Sigmoid colon (tissue), 4 donors: ENCODE results near the gene PACC1.

ENCODE experiments used
- EP300 ChIP-seq, 4 donors: sonication (generic); formaldehyde crosslinking; IDR thresholded peaks; one replicate each; pipeline ENCODE4 v1.6.1; 2017; ENCODE audit warnings: antibody characterized with exemption in 4 of 4
- POLR2A ChIP-seq, 2 donors: fragments of 450-650 bp; IDR thresholded peaks; one replicate each; pipeline ENCODE4 v1.6.1; 2016; ENCODE audit warnings: antibody characterized with exemption in 2 of 2, mild to moderate bottlenecking in 2 of 2, moderate library complexity in 2 of 2
- POLR2AphosphoS5 ChIP-seq, 4 donors: sonication (generic); formaldehyde crosslinking; IDR thresholded peaks; one replicate each; pipeline ENCODE4 v1.6.1; 2017; ENCODE audit warnings: antibody characterized with exemption in 4 of 4
- TF ChIP-seq, protein P1 (sequence below), 4 experiments: fragments of 450-650 bp in 3 of 4; fragments of 200-600 bp in 1 of 4; IDR thresholded peaks; one replicate each; pipeline ENCODE4 v1.5.1; 2016 to 2019; ENCODE audit warnings: antibody characterized with exemption in 4 of 4, mild to moderate bottlenecking in 3 of 4, moderate library complexity in 2 of 4

DNA sequence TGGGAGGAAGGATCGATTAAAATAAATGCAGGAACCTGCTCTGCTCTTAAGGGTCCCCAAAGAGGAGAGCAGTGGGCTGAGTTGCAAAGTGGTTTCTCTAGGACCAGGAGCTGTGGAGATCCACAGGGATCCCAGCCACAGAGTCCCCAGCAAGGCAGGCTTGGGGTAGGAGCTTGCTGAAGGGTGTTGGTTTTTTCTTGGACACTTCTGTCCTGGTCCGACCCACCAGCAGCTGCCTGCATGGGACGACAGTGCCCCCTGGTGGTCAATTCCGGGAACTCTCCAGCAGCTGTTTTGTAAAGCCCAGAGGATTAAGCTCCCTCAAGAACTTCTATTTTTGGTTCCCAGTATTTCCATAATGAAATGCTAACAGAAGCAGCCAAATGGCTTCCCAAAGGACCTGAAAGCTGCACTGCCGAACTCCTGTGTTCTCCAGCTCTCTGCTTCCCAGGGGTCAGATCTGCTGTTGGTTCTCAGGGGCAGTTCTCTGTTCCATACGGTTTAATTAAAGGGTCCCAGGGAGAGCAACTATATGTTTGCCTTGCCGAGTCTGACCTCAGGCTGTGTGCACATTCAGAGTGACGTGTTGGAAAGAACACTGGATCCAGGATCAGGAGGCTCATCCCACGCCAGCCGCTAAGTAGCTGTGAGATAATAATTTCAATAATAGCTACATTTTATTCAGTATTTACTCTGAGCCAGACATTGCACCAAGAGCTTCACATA, 41.3 kb upstream of the PACC1 start:
- TF ChIP-seq, protein P1, sequence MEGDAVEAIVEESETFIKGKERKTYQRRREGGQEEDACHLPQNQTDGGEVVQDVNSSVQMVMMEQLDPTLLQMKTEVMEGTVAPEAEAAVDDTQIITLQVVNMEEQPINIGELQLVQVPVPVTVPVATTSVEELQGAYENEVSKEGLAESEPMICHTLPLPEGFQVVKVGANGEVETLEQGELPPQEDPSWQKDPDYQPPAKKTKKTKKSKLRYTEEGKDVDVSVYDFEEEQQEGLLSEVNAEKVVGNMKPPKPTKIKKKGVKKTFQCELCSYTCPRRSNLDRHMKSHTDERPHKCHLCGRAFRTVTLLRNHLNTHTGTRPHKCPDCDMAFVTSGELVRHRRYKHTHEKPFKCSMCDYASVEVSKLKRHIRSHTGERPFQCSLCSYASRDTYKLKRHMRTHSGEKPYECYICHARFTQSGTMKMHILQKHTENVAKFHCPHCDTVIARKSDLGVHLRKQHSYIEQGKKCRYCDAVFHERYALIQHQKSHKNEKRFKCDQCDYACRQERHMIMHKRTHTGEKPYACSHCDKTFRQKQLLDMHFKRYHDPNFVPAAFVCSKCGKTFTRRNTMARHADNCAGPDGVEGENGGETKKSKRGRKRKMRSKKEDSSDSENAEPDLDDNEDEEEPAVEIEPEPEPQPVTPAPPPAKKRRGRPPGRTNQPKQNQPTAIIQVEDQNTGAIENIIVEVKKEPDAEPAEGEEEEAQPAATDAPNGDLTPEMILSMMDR (IDR thresholded peaks at IDR 0.05): peak; percentile 84 to 99 (median 93)
- no peak for TF ChIP-seq POLR2A (IDR thresholded peaks at IDR 0.05)
- no peak for TF ChIP-seq POLR2AphosphoS5 (IDR thresholded peaks at IDR 0.05)
- no peak for TF ChIP-seq EP300 (IDR thresholded peaks at IDR 0.05)
